ENCODE measurements around the gene NHLH1. TPM values are rescaled to one million over a fixed set of nuclear protein-coding genes. Genes with fewer than 3 reads are reported as not detected.

NHLH1 gene
- polyA plus RNA-seq, 3 donors: 1.0 TPM; not detected in 2

GRCh38 chr1:160402001-160402795 is 35.3 kb downstream of the NHLH1 start:
- peaks cover 9 to 12% of the 10 kb centered on the region in 2 donors for H3K4me1 ChIP-seq (ENCODE audit: control insufficient read depth in 1 of 2, insufficient read depth in 2 of 2, low read length in 2 of 2)
- H3K27me3 ChIP-seq (ENCODE audit: control insufficient read depth in 2 of 2, insufficient read depth in 2 of 2, low read length in 2 of 2): peaks cover 18 to 26% of the 10 kb centered on the region in 2 donors
- no peaks in the 10 kb centered on the region for H4K20me1 ChIP-seq (ENCODE audit: insufficient read depth, low read length)
- DNase-seq: no peak
- Mint-ChIP-seq H3K9me3 (peaks cover 0 to 2% (median 0%) of the 10 kb centered on the region in 7 donors), H3K27me3 (ENCODE audit: low read depth in 3 of 3) (peaks cover 31 to 35% (median 32%) of the 10 kb centered on the region in 3 donors), H3K4me3 (peak overlapping the region in 1 of 2 donors; percentile 77), H3K36me3 (peaks cover 0 to 8% of the 10 kb centered on the region in 2 donors), H3K27ac (peak overlapping the region in 1 of 7 donors; percentile 51), H3K4me1 (peaks cover 29% of the 10 kb centered on the region)
- H3K4me2 ChIP-seq (replicated peaks; ENCODE audit: extremely low read depth, low read length, poor library complexity, severe bottlenecking): no peak overlapping the region
- no peak for TF ChIP-seq CTCF (IDR thresholded peaks at IDR 0.05)
- H3K4me3 ChIP-seq (replicated peaks in 1 of 3; ENCODE audit: low read depth in 2 of 3, low read length in 3 of 3): no peak overlapping the region
- 97% methylated on average over 5 of the region's 9 CpGs for WGBS (ENCODE audit: insufficient coverage)
- no peak overlapping the region for H3K9ac ChIP-seq (ENCODE audit: insufficient read depth, low read length, poor library complexity, severe bottlenecking)
- H3K27ac ChIP-seq (ENCODE audit: low read depth in 1 of 2, low read length in 2 of 2): no peak overlapping the region
- no peak overlapping the region for H2AFZ ChIP-seq (ENCODE audit: insufficient read depth, low read depth, low read length, poor library complexity, severe bottlenecking)
- no peaks in the 10 kb centered on the region for H3K9me3 ChIP-seq (replicated peaks in 1 of 2; ENCODE audit: control insufficient read depth in 1 of 2, insufficient read depth in 1 of 2, low read length in 2 of 2)
- intact Hi-C loops (cut with micrococcal nuclease): no loop called here
- no peaks in the 10 kb centered on the region for H3K36me3 ChIP-seq (replicated peaks in 1 of 2; ENCODE audit: control insufficient read depth in 1 of 2, insufficient read depth in 2 of 2, low read length in 2 of 2)
- no peaks in the 10 kb centered on the region for H3K79me2 ChIP-seq (ENCODE audit: insufficient read depth, low read length)

GRCh38 chr1:160403244-160403643 is 36.4 kb downstream of the NHLH1 start:
- Histone ChIP-seq H3K4me1 (ENCODE audit: control insufficient read depth in 1 of 2, insufficient read depth in 2 of 2, low read length in 2 of 2) (peaks cover 9 to 12% of the 10 kb centered on the region in 2 donors), H3K27ac (ENCODE audit: low read depth in 1 of 2, low read length in 2 of 2) (no peak overlapping the region), H4K20me1 (ENCODE audit: insufficient read depth, low read length) (no peaks in the 10 kb centered on the region), H3K27me3 (ENCODE audit: control insufficient read depth in 2 of 2, insufficient read depth in 2 of 2, low read length in 2 of 2) (peaks cover 18 to 26% of the 10 kb centered on the region in 2 donors), H3K36me3 (replicated peaks in 1 of 2; ENCODE audit: control insufficient read depth in 1 of 2, insufficient read depth in 2 of 2, low read length in 2 of 2) (no peaks in the 10 kb centered on the region), H3K4me3 (replicated peaks in 1 of 3; ENCODE audit: low read depth in 2 of 3, low read length in 3 of 3) (no peak overlapping the region), H3K79me2 (ENCODE audit: insufficient read depth, low read length) (no peaks in the 10 kb centered on the region), H3K4me2 (replicated peaks; ENCODE audit: extremely low read depth, low read length, poor library complexity, severe bottlenecking) (no peak overlapping the region), H2AFZ (ENCODE audit: insufficient read depth, low read depth, low read length, poor library complexity, severe bottlenecking) (no peak overlapping the region), H3K9ac (ENCODE audit: insufficient read depth, low read length, poor library complexity, severe bottlenecking) (no peak overlapping the region), H3K9me3 (replicated peaks in 1 of 2; ENCODE audit: control insufficient read depth in 1 of 2, insufficient read depth in 1 of 2, low read length in 2 of 2) (no peaks in the 10 kb centered on the region)
- intact Hi-C loops (cut with micrococcal nuclease): no loop called here
- DNase-seq: no peak
- no peak for TF ChIP-seq CTCF (IDR thresholded peaks at IDR 0.05)
- peaks cover 0 to 8% of the 10 kb centered on the region in 2 donors for H3K36me3 Mint-ChIP-seq
- peaks cover 29% of the 10 kb centered on the region for H3K4me1 Mint-ChIP-seq
- peak overlapping the region in 1 of 7 donors; percentile 52 for H3K27ac Mint-ChIP-seq
- peaks cover 31 to 35% (median 32%) of the 10 kb centered on the region in 3 donors for H3K27me3 Mint-ChIP-seq (ENCODE audit: low read depth in 3 of 3)
- peaks cover 0 to 2% (median 0%) of the 10 kb centered on the region in 7 donors for H3K9me3 Mint-ChIP-seq
- 10% methylated on average over 2 of the region's 3 CpGs for WGBS (ENCODE audit: insufficient coverage)
- no peak overlapping the region for H3K4me3 Mint-ChIP-seq

All from CD14-positive monocyte (primary cell).